Choroid plexus epithelial cell (primary cell): ENCODE results near the gene HBS1L.

ENCODE experiments used
- DNase-seq: peaks from one replicate; pipeline ENCODE4 v3.0.0-alpha.2; 2010; ENCODE audit warnings: low read depth
- H3K4me3 ChIP-seq: 2 replicates; pipeline ENCODE4 v1.5.1; 2011; ENCODE audit warnings: low read depth, mild to moderate bottlenecking, control low read depth, low read length, moderate library complexity
- CTCF ChIP-seq: conservative IDR thresholded peaks from 2 replicates; pipeline ENCODE4 v1.5.1; 2011; ENCODE audit warnings: low read depth, mild to moderate bottlenecking, control low read depth, inconsistent platforms, low read length, moderate library complexity

Gene HBS1L

DNA sequence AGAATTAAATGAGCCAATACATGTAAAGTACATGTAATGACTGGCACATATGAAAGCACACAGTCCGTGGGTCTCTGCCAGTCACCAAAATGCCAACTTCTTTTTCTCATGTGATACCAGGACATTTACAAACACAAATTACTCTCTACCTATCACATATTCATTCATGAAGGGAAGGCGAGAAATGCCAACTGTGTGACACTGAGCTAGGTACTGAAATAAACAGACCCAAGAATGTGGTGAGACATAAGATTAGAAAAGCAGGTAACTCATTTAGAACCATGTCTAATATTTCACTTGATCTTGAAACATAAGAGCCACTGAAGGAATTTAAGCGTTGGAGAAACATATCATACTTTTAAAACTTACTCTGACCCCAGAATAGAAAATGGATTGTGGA lies 41.4 kb downstream of the HBS1L start:
- no peak overlapping the region for H3K4me3 ChIP-seq

GRCh38 chr6:135012764-135013163 lies 41.9 kb downstream of the HBS1L start:
- TF ChIP-seq CTCF, result no peak
- peak; percentile 64 for DNase-seq
- no peak overlapping the region for H3K4me3 ChIP-seq

More for the DNA sequence above, 41.4 kb downstream of the HBS1L start:
- no peak for TF ChIP-seq CTCF
- no peak for DNase-seq

GRCh38 chr6:135012349-135012748 lies 42.3 kb downstream of the HBS1L start:
- DNase-seq, result no peak
- no peak overlapping the region for H3K4me3 ChIP-seq
- TF ChIP-seq CTCF, result no peak

- no peak for DNase-seq
- TF ChIP-seq CTCF, result no peak
- no peak overlapping the region for H3K4me3 ChIP-seq
Measured at GRCh38 chr6:135008941-135009290, 45.7 kb downstream of the HBS1L start.

- no peak overlapping the region for H3K4me3 ChIP-seq
- no peak for DNase-seq
- no peak for TF ChIP-seq CTCF
Measured at GRCh38 chr6:135008072-135008940, 46.3 kb downstream of the HBS1L start.

- no peak overlapping the region for H3K4me3 ChIP-seq
- no peak for TF ChIP-seq CTCF
- DNase-seq, result no peak
Measured at GRCh38 chr6:135006386-135006914, 48.2 kb downstream of the HBS1L start.

- no peak for DNase-seq
- H3K4me3 ChIP-seq, result no peak overlapping the region
- TF ChIP-seq CTCF, result no peak
Measured at GRCh38 chr6:135004399-135004798, 50.2 kb downstream of the HBS1L start.
